Hematopoietic multipotent progenitor cell treated with erythropoietin and hydrocortisone succinate and interleukin-3 and kit ligand, for 6 days (in vitro differentiated cells): ENCODE results near the gene ASTE1.
"Not testable (repeated sequence)": the region's sequence is repeated elsewhere in the genome, so short reads cannot be mapped to it uniquely, and the experiment has no call there.

Experiments used
- DNase-seq: peaks from one replicate; pipeline ENCODE4 v3.0.0-alpha.2; 2015

Gene ASTE1

DNA sequence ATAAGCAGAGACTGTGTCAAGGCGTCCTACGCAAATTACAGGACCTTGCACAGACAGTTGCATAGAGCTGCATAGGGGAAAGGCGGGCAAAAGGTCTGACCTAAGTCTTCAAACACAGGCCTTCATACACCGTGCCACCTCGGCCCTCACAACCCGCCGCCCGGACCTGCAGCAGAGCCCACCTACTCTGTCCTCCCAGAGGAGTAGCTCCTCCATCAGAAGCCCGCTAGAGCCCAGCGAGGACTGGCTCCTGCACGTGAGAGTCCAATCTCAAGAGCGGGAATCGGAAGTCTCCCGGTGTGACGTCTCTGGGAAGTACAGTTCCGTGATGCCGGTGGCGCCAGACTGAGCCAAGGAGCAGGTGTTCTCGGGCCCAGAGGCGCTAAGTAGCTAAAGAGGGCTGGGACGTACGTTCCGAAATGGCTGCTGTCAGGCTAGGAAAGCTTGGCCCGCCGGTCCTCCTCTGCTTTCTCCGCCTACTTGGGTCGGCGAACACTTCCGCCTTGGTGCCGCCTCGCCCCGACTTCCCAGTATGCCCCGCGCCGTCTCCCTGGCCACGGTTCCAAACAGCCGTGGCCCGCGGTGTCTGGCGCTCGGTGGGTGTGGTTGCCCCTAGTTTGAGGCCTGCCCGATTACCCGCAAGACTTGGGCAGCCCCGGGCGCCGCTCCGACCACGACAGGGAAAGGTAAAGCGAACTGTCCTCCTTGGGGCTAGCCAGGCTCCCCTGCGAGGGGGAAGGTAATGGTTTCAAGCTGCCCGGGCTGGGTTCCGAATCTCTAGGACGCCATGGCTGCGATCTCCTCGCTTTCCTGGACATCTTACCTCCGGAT, at the start of gene ASTE1, which contains the start of gene NEK11:
Gene ASTE1 (minus strand): TSS at position 505 of the 831 bp plus-strand sequence. CDS start 1,519 bp downstream, outside the sequence.
Gene NEK11 (plus strand): TSS at position 557 of the 831 bp plus-strand sequence. CDS start 2,832 bp downstream, outside the sequence.
- peak; percentile 96 for DNase-seq

DNA sequence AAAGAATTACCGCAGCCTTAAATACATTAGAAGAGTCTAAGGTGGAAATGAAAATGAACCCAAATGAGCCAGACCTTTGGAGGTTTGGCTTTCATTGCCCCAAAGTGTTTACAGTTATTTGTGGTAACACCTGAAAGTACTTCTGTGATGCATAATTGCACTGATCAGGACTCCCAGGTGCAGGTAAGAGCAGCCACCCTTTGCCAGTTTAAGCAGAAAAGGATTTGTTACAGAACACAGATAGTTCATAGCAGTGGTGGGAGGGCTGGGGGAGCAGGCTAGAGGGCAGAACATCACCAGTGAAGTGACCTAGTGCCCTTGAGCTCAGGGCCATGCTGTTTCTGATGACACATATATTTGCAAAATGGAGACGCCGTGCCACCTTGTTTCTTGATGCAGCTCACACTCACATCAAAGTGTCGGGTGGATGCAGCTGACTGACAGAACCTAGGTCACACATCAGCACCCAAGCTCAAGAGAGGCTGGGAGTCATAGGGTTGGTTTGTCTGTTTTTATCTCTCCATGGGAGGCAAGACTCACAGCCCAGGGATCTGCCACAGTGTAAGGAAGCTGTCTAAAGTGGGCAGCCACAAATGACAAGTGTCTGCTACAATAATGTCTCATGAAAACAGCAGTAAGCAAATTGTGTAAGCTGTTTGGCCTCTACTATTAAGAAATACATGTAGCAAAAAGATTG, 49.2 kb upstream of the ASTE1 start:
- DNase-seq = no peak

GRCh38 chr3:131072845-131073244, 46.2 kb upstream of the ASTE1 start:
- no peak for DNase-seq

GRCh38 chr3:131072099-131072559, 45.5 kb upstream of the ASTE1 start:
- peak; percentile 32 for DNase-seq

- DNase-seq = no peak
Measured at GRCh38 chr3:131067983-131068382, 41.4 kb upstream of the ASTE1 start.

DNA sequence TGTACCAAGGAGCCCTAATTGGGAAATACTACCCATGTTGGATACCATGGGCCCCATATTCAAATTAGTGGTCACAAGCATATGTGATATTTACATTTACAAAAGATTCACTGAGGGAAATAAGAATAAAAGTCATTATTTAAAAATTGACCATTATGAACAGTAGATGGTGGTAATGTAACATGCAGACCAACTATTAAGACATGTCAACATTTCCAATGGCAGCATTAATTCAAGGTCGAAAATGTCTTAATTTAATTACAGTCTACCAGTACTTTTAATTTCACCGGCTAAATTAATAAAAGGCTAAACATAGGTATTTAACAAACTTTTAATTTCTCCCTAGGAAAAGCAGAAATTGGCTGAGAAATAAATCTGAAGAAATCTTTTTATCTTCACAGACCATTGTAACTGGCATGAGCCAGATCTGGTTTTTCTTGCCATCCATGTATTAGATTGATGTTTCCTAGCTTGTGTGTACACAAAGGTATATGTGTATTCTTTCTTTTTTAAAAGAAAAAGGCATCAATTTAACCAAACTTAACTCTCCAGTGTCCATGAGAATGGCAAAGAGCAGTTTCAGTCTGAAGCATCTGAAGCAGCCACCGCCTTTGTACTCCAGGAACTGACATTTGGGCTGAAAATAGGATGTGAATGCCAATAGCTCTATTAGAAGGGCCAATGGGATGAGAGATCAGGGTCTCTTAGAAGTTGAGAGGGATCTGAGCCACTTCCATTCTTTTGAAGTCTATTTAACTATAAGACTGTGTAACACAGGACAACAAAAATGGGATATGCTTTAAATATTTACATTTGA, 26.6 kb upstream of the ASTE1 start:
- peak; percentile 16 for DNase-seq

GRCh38 chr3:131050001-131050400, 23.4 kb upstream of the ASTE1 start:
- DNase-seq = no peak

- DNase-seq = no peak
Measured at GRCh38 chr3:131048030-131048429, 21.4 kb upstream of the ASTE1 start.

- DNase-seq = no peak
Measured at GRCh38 chr3:131047582-131047981, 21.0 kb upstream of the ASTE1 start.

DNA sequence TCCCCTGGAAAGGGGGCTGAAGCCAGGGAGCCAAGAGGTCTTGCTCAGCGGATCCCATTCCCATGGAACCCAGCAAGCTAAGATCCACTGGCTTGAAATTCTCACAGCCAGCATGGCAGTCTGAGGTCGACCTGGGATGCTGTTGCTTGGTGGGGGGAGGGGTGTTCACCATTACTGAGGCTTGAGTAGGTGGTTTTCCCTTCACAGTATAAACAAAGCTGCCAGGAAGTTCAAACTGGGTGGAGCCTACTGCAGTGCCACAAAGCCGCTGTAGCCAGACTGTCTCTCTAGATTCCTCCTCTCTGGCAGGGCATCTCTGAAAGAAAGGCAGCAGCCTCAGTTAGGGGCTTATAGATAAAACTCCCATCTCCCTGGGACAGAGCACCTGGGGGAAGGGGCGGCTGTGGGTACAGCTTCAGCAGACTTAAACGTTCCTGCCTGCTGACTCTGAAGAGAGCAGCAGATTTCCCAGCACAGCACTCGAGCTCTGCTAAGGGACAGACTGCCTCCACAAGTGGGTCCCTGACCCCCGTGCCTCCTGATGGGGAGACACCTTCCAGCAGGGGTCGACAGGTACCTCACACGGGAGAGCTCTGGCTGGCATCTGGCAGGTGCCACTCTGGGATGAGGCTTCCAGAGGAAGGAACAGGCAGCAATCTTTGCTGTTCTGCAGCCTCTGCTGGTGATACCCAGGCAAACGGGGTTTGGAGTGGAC, 15.8 kb upstream of the ASTE1 start:
- not testable (repeated sequence) for DNase-seq

- DNase-seq = no peak
Measured at GRCh38 chr3:131038326-131038725, 11.7 kb upstream of the ASTE1 start.

- DNase-seq = no peak
Measured at GRCh38 chr3:131036986-131037385, 10.4 kb upstream of the ASTE1 start.

GRCh38 chr3:131036200-131036816, 9.7 kb upstream of the ASTE1 start:
- DNase-seq = no peak

- peak; percentile 72 for DNase-seq
Measured at GRCh38 chr3:131033480-131034080, 7.0 kb upstream of the ASTE1 start.

DNA sequence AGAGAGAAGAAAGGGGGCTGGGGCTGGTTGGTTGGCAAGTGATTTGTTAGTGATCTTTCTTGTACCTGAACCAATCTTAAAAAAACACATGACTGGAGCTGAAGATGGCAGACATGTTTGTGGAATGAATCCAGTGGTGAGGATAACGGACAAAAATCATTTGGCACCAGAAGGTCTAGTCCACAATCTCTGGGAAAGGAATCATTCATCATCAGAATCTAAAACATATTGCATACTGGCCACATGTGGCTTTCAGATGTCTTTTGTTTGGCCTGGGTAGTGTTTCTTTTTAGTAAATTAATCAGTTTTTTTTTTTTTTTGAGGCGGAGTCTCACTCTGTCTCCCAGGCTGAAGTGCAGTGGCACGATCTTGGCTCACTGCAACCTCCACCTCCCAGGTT, 5.0 kb upstream of the ASTE1 start:
- DNase-seq = no peak

DNA sequence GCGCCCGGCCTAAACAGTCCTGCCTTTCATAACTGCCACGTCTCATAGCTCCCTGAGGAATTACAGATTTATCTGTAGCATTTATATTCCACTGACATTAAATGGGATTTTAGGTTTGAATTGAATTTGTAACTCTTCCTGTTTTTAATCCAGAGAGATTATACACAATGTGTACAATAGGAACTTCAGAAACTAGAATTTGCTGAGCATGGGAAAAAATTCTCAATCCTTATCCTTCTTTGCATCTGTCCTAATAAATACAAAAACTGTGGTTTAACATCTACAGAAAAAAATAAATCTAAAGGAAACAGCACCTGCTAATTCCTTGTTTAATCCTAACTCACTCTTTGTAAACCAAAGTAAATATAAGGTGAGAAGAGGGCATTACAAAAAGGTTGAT, 2.2 kb upstream of the ASTE1 start:
- no peak for DNase-seq

- DNase-seq = no peak
Measured at GRCh38 chr3:131025539-131025938, 1.1 kb downstream of the ASTE1 start.

- peak; percentile 78 for DNase-seq
Measured at GRCh38 chr3:131020122-131020693, 6.4 kb downstream of the ASTE1 start.

DNA sequence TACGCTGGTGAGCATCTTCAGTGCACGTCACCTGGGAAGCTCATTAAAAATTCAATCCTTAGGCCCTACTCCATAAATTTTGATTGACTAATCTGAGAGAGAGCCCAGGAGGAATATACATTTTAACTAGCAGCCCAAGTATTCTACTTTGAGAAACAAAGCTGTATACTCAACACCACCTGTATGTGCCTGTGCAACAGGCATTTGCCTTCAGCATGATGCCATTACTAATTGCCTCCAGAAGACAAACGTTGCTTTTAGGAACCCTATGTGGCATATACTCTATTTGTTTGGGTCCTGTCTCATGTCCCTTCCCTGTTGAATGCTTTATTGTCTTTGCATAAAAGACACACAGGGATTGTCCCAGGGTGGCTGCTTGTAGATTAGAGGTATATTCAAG, 7.7 kb downstream of the ASTE1 start:
- no peak for DNase-seq

DNA sequence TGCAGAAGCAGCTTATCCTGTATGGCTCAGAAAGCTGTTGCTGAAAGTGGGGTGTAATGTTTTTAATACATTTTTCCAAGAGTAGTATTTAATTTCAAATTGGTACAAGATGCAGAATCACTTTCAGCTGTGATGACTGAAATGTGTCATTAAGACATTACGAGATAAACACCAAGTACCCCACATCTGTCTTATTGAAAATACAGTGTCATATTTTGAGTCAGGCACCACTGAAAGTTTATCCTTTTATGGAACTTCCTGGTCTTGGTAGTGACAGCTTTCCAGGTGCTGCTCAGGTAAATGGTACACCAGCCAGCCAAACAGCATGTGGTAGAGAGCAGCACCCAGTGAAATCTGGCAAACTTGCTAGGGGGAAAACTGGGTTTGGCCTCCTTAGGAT, 16.9 kb downstream of the ASTE1 start:
- no peak for DNase-seq

GRCh38 chr3:131008326-131008725, 18.3 kb downstream of the ASTE1 start:
- no peak for DNase-seq
